ENCODE results near the gene SMTN. TPM values are rescaled to one million over a fixed set of nuclear protein-coding genes. Genes with fewer than 3 reads are reported as not detected.
"Not testable (repeated sequence)": the region's sequence is repeated elsewhere in the genome, so short reads cannot be mapped to it uniquely, and the experiment has no call there.

SMTN gene
- total RNA-seq, 2 donors from 2014 or later = 17.2 to 19.9 TPM

GRCh38 chr22:31107894-31108218 is 26.7 kb downstream of the SMTN start:
- no peaks in the 10 kb centered on the region for H3K27me3 Mint-ChIP-seq
- peak overlapping the region; percentile 31 to 86 for H3K27ac Mint-ChIP-seq
- H3K36me3 Mint-ChIP-seq = no peaks in the 10 kb centered on the region
- H3K4me1 Mint-ChIP-seq (ENCODE audit: low read depth in 2 of 2) = peaks cover 10 to 12% of the 10 kb centered on the region in 2 donors
- peak overlapping the region; percentile 88 for H3K4me3 Mint-ChIP-seq
- DNase-seq (ENCODE audit: low spot score) (no peak), ATAC-seq (peak; percentile 1 to 3)
- H3K9me3 Mint-ChIP-seq = no peaks in the 10 kb centered on the region

- H3K27me3 Mint-ChIP-seq; H3K27ac Mint-ChIP-seq; DNase-seq (ENCODE audit: low spot score); ATAC-seq; H3K4me3 Mint-ChIP-seq; H3K36me3 Mint-ChIP-seq; H3K9me3 Mint-ChIP-seq; H3K4me1 Mint-ChIP-seq (ENCODE audit: low read depth in 2 of 2): not testable (repeated sequence)
Measured at GRCh38 chr22:31112547-31113091, 31.5 kb downstream of the SMTN start.

- no peaks in the 10 kb centered on the region for H3K9me3 Mint-ChIP-seq
- DNase-seq (ENCODE audit: low spot score) (peak; percentile 26), ATAC-seq (peak in 1 of 2 donors; percentile 31)
- H3K27ac Mint-ChIP-seq = no peak overlapping the region
- H3K4me1 Mint-ChIP-seq (ENCODE audit: low read depth in 2 of 2) = peaks cover 0 to 5% of the 10 kb centered on the region in 2 donors
- H3K36me3 Mint-ChIP-seq = no peaks in the 10 kb centered on the region
- H3K27me3 Mint-ChIP-seq = no peaks in the 10 kb centered on the region
- no peak overlapping the region for H3K4me3 Mint-ChIP-seq
Measured at GRCh38 chr22:31118046-31118820, 37.1 kb downstream of the SMTN start.

GRCh38 chr22:31119026-31119717 is 38.1 kb downstream of the SMTN start:
- Mint-ChIP-seq H3K36me3 (no peaks in the 10 kb centered on the region), H3K27me3 (no peaks in the 10 kb centered on the region), H3K9me3 (no peaks in the 10 kb centered on the region), H3K4me3 (no peak overlapping the region), H3K4me1 (ENCODE audit: low read depth in 2 of 2) (peaks cover 0 to 5% of the 10 kb centered on the region in 2 donors), H3K27ac (no peak overlapping the region)
- DNase-seq (ENCODE audit: low spot score) (no peak), ATAC-seq (no peak)

GRCh38 chr22:31120230-31120629 is 39.1 kb downstream of the SMTN start:
- Mint-ChIP-seq H3K27ac (no peak overlapping the region), H3K4me1 (ENCODE audit: low read depth in 2 of 2) (peaks cover 0 to 5% of the 10 kb centered on the region in 2 donors), H3K27me3 (no peaks in the 10 kb centered on the region), H3K9me3 (no peaks in the 10 kb centered on the region), H3K4me3 (no peak overlapping the region), H3K36me3 (no peaks in the 10 kb centered on the region)
- DNase-seq (ENCODE audit: low spot score) = no peak
- ATAC-seq = no peak

GRCh38 chr22:31120642-31121041 is 39.5 kb downstream of the SMTN start:
- DNase-seq (ENCODE audit: low spot score) = peak; percentile 28
- no peak for ATAC-seq
- H3K4me1 Mint-ChIP-seq (ENCODE audit: low read depth in 2 of 2) = peaks cover 0 to 5% of the 10 kb centered on the region in 2 donors
- H3K4me3 Mint-ChIP-seq = no peak overlapping the region
- H3K9me3 Mint-ChIP-seq = no peaks in the 10 kb centered on the region
- H3K27ac Mint-ChIP-seq = no peak overlapping the region
- H3K36me3 Mint-ChIP-seq = no peaks in the 10 kb centered on the region
- no peaks in the 10 kb centered on the region for H3K27me3 Mint-ChIP-seq

- ATAC-seq (no peak), DNase-seq (ENCODE audit: low spot score) (peak; percentile 32)
- H3K27ac Mint-ChIP-seq = no peak overlapping the region
- no peaks in the 10 kb centered on the region for H3K36me3 Mint-ChIP-seq
- no peaks in the 10 kb centered on the region for H3K27me3 Mint-ChIP-seq
- peaks cover 0 to 5% of the 10 kb centered on the region in 2 donors for H3K4me1 Mint-ChIP-seq (ENCODE audit: low read depth in 2 of 2)
- no peaks in the 10 kb centered on the region for H3K9me3 Mint-ChIP-seq
- no peak overlapping the region for H3K4me3 Mint-ChIP-seq
Measured at GRCh38 chr22:31121403-31121802, 40.3 kb downstream of the SMTN start.

- ATAC-seq (no peak), DNase-seq (ENCODE audit: low spot score) (peak; percentile 26)
- no peaks in the 10 kb centered on the region for H3K36me3 Mint-ChIP-seq
- no peak overlapping the region for H3K27ac Mint-ChIP-seq
- no peak overlapping the region for H3K4me3 Mint-ChIP-seq
- no peaks in the 10 kb centered on the region for H3K9me3 Mint-ChIP-seq
- peaks cover 0 to 5% of the 10 kb centered on the region in 2 donors for H3K4me1 Mint-ChIP-seq (ENCODE audit: low read depth in 2 of 2)
- no peaks in the 10 kb centered on the region for H3K27me3 Mint-ChIP-seq
Measured at GRCh38 chr22:31122196-31122531, 41.0 kb downstream of the SMTN start.

- no peak within 1 kb of the TSS for H3K27ac Mint-ChIP-seq
- DNase-seq (ENCODE audit: low spot score) (peak; percentile 51), ATAC-seq (no peak)
- H3K36me3 Mint-ChIP-seq = no peaks in the 10 kb centered on the region
- H3K9me3 Mint-ChIP-seq = no peaks in the 10 kb centered on the region
- H3K4me1 Mint-ChIP-seq (ENCODE audit: low read depth in 2 of 2) = peaks cover 0 to 5% of the 10 kb centered on the region in 2 donors
- no peaks in the 10 kb centered on the region for H3K27me3 Mint-ChIP-seq
- H3K4me3 Mint-ChIP-seq = no peak within 1 kb of the TSS
Measured at GRCh38 chr22:31122532-31123291, 41.6 kb downstream of the SMTN start, which contains the start of gene INPP5J. INPP5J (plus strand) TSS chr22:31122966; CDS start chr22:31123015, 49 bp downstream.

- no peak for ATAC-seq
- H3K36me3 Mint-ChIP-seq = no peaks in the 10 kb centered on the region
- peaks cover 0 to 5% of the 10 kb centered on the region in 2 donors for H3K4me1 Mint-ChIP-seq (ENCODE audit: low read depth in 2 of 2)
- no peaks in the 10 kb centered on the region for H3K9me3 Mint-ChIP-seq
- no peak for DNase-seq (ENCODE audit: low spot score)
- no peaks in the 10 kb centered on the region for H3K27me3 Mint-ChIP-seq
- no peak overlapping the region for H3K4me3 Mint-ChIP-seq
- no peak overlapping the region for H3K27ac Mint-ChIP-seq
Measured at GRCh38 chr22:31123292-31123602, 42.1 kb downstream of the SMTN start.

- Mint-ChIP-seq H3K9me3 (no peaks in the 10 kb centered on the region), H3K4me1 (ENCODE audit: low read depth in 2 of 2) (peaks cover 0 to 5% of the 10 kb centered on the region in 2 donors), H3K36me3 (no peaks in the 10 kb centered on the region), H3K27me3 (no peaks in the 10 kb centered on the region), H3K27ac (no peak overlapping the region), H3K4me3 (no peak overlapping the region)
- ATAC-seq (no peak), DNase-seq (ENCODE audit: low spot score) (peak; percentile 29)
Measured at GRCh38 chr22:31124290-31124689, 43.2 kb downstream of the SMTN start.

- H3K27ac Mint-ChIP-seq = no peak overlapping the region
- DNase-seq (ENCODE audit: low spot score) = peak; percentile 44
- no peaks in the 10 kb centered on the region for H3K36me3 Mint-ChIP-seq
- ATAC-seq = peak; percentile 3 to 32
- H3K9me3 Mint-ChIP-seq = no peaks in the 10 kb centered on the region
- H3K4me1 Mint-ChIP-seq (ENCODE audit: low read depth in 2 of 2) = peaks cover 0 to 5% of the 10 kb centered on the region in 2 donors
- no peaks in the 10 kb centered on the region for H3K27me3 Mint-ChIP-seq
- H3K4me3 Mint-ChIP-seq = no peak overlapping the region
Measured at GRCh38 chr22:31124811-31125465, 43.8 kb downstream of the SMTN start.

GRCh38 chr22:31125521-31126117 is 44.5 kb downstream of the SMTN start:
- H3K9me3 Mint-ChIP-seq = no peaks in the 10 kb centered on the region
- no peak overlapping the region for H3K27ac Mint-ChIP-seq
- peaks cover 0 to 5% of the 10 kb centered on the region in 2 donors for H3K4me1 Mint-ChIP-seq (ENCODE audit: low read depth in 2 of 2)

More at GRCh38 chr22:31125521-31126117, 44.5 kb downstream of the SMTN start:
- DNase-seq (ENCODE audit: low spot score) = no peak
- Mint-ChIP-seq H3K36me3 (no peaks in the 10 kb centered on the region), H3K4me3 (no peak overlapping the region), H3K27me3 (no peaks in the 10 kb centered on the region)
- no peak for ATAC-seq

Measured in natural killer cell treated with Interleukin-12 subunit alpha and Interleukin-12 subunit beta and Interleukin-15 and Interleukin-18, amount 100 ng/mL, for 72 hours (primary cell).